HG02885 (cell line): ENCODE measurements around the gene HFM1.
"Not testable (repeated sequence)": the region's sequence is repeated elsewhere in the genome, so short reads cannot be mapped to it uniquely, and the experiment has no call there.

Source experiments
- ATAC-seq: cut with Tn5 transposase; IDR thresholded peaks from one replicate; pipeline ENCODE4 v1.9.1; 2021; ENCODE audit warnings: mild to moderate bottlenecking; ENCODE audit not compliant: unreplicated experiment, poor library complexity

Gene HFM1

GRCh38 chr1:91404151-91405012 lies at the start of gene HFM1:
Gene HFM1 (minus strand): TSS chr1:91404837. CDS start chr1:91401082, 3,755 bp downstream.
- peak; percentile 99 for ATAC-seq

- no peak for ATAC-seq
Measured at GRCh38 chr1:91454136-91454535, 49.5 kb upstream of the HFM1 start.

- ATAC-seq, result no peak
Measured at GRCh38 chr1:91450260-91450659, 45.6 kb upstream of the HFM1 start.

- ATAC-seq, result not testable (repeated sequence)
Measured at GRCh38 chr1:91447782-91448181, 43.1 kb upstream of the HFM1 start.

GRCh38 chr1:91441980-91442379 lies 37.3 kb upstream of the HFM1 start:
- ATAC-seq, result not testable (repeated sequence)

- no peak for ATAC-seq
Measured at GRCh38 chr1:91440847-91441246, 36.2 kb upstream of the HFM1 start.

GRCh38 chr1:91439016-91439415 lies 34.4 kb upstream of the HFM1 start:
- no peak for ATAC-seq

GRCh38 chr1:91428182-91428798 lies 23.7 kb upstream of the HFM1 start:
- no peak for ATAC-seq

- no peak for ATAC-seq
Measured at GRCh38 chr1:91427741-91428140, 23.1 kb upstream of the HFM1 start.

- ATAC-seq, result not testable (repeated sequence)
Measured at GRCh38 chr1:91422523-91422922, 17.9 kb upstream of the HFM1 start.

GRCh38 chr1:91412371-91412770 lies 7.7 kb upstream of the HFM1 start:
- ATAC-seq, result no peak

- no peak for ATAC-seq
Measured at GRCh38 chr1:91406773-91407389, 2.2 kb upstream of the HFM1 start.

GRCh38 chr1:91402023-91402422 lies 2.6 kb downstream of the HFM1 start:
- ATAC-seq, result no peak

GRCh38 chr1:91400133-91400725 lies 4.4 kb downstream of the HFM1 start:
- no peak for ATAC-seq

GRCh38 chr1:91398291-91398690 lies 6.3 kb downstream of the HFM1 start:
- no peak for ATAC-seq

GRCh38 chr1:91397605-91398004 lies 7.0 kb downstream of the HFM1 start:
- no peak for ATAC-seq

- no peak for ATAC-seq
Measured at GRCh38 chr1:91393042-91393441, 11.6 kb downstream of the HFM1 start.

GRCh38 chr1:91386109-91386508 lies 18.5 kb downstream of the HFM1 start:
- ATAC-seq, result no peak

- no peak for ATAC-seq
Measured at GRCh38 chr1:91383456-91383855, 21.2 kb downstream of the HFM1 start.

GRCh38 chr1:91381844-91382243 lies 22.8 kb downstream of the HFM1 start:
- no peak for ATAC-seq

- ATAC-seq, result no peak
Measured at GRCh38 chr1:91374086-91374485, 30.6 kb downstream of the HFM1 start.
